ENCODE measurements around the gene AMBRA1.

DNA sequence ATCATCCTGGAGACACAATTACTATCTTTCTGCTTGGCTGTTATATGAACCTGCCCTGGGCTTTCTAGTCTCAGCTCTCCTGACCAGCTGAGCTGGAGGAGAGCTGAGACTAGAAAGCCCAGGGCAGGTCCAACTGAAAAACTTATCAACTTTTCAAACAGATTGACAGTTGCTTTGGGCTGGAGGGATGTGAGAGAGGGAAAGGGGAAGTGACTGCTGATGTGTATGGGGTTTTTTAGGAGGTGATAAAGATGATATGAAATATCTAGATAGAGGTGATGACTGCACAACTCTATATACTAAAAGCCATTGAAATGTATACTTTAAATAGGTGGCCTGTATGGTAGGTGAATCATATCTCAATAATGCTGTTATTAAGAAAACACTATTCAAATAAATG, 142.1 kb downstream of the AMBRA1 start:
- TF ChIP-seq, protein P1, sequence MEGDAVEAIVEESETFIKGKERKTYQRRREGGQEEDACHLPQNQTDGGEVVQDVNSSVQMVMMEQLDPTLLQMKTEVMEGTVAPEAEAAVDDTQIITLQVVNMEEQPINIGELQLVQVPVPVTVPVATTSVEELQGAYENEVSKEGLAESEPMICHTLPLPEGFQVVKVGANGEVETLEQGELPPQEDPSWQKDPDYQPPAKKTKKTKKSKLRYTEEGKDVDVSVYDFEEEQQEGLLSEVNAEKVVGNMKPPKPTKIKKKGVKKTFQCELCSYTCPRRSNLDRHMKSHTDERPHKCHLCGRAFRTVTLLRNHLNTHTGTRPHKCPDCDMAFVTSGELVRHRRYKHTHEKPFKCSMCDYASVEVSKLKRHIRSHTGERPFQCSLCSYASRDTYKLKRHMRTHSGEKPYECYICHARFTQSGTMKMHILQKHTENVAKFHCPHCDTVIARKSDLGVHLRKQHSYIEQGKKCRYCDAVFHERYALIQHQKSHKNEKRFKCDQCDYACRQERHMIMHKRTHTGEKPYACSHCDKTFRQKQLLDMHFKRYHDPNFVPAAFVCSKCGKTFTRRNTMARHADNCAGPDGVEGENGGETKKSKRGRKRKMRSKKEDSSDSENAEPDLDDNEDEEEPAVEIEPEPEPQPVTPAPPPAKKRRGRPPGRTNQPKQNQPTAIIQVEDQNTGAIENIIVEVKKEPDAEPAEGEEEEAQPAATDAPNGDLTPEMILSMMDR (IDR thresholded peaks at IDR 0.05) = no peak
- no peak for TF ChIP-seq POLR2AphosphoS5 (IDR thresholded peaks at IDR 0.05)
- no peak for TF ChIP-seq POLR2A (IDR thresholded peaks at IDR 0.05)
